ENCODE measurements around the gene EYA2. TPM values are rescaled to one million over a fixed set of nuclear protein-coding genes. Genes with fewer than 3 reads are reported as not detected.

The EYA2 gene
- total and polyA plus RNA-seq, 2 donors (not counting 3 experiments of a cell fraction or from before 2014, with no cell fraction given) = not detected

- Histone ChIP-seq H2AFZ (ENCODE audit: low read depth, low read length) (no peak overlapping the region), H3K4me1 (ENCODE audit: control insufficient read depth, extremely low read depth, insufficient read depth, low read length) (no peaks in the 10 kb centered on the region), H4K20me1 (replicated peaks; ENCODE audit: control insufficient read depth, extremely low read depth, insufficient read depth, low read length) (no peaks in the 10 kb centered on the region), H3K4me2 (ENCODE audit: insufficient read depth, low read length) (no peak overlapping the region), H3K9me3 (replicated peaks; ENCODE audit: control insufficient read depth, insufficient read depth, low read length) (no peaks in the 10 kb centered on the region), H3K36me3 (ENCODE audit: control insufficient read depth in 2 of 2, extremely low read depth in 1 of 2, insufficient read depth in 2 of 2, low read length in 2 of 2) (peaks cover 21 to 41% of the 10 kb centered on the region in 2 experiments), H3K27me3 (ENCODE audit: control insufficient read depth in 2 of 2, insufficient read depth in 2 of 2, low read length in 2 of 2) (no peaks in the 10 kb centered on the region), H3K9ac (replicated peaks; ENCODE audit: extremely low read depth, insufficient read depth, low read length) (no peak overlapping the region), H3K4me3 (replicated peaks in 1 of 3; ENCODE audit: insufficient read depth in 1 of 3, low read depth in 1 of 3, low read length in 3 of 3) (no peak overlapping the region), H3K79me2 (ENCODE audit: control insufficient read depth, insufficient read depth, low read length) (peaks cover 5% of the 10 kb centered on the region), H3K27ac (ENCODE audit: insufficient read depth, low read depth, low read length) (no peak overlapping the region), H3K9me1 (replicated peaks; ENCODE audit: control insufficient read depth, extremely low read depth, insufficient read depth, low read length) (no peaks in the 10 kb centered on the region)
- ChIA-PET POLR2A (interaction anchor here (1.7 kb wide), 1 partner anchor 9 kb away, joined by 3 read pairs; no protein-coding TSS in a partner anchor), CTCF (interaction anchor here (1.0 to 2.4 kb wide), 3 partner anchors 37 to 148 kb away, joined by 4 to 12 read pairs (median 4); no protein-coding TSS in a partner anchor)
- intact Hi-C loops (cut with micrococcal nuclease) = no loop called here
- FAIRE-seq (no peak), DNase-seq (ENCODE audit: low read depth, low spot score) (no peak)
- TF ChIP-seq GATA2 (IDR thresholded peaks at IDR 0.05; ENCODE audit: insufficient read depth, insufficient read length, low read depth, low read length) = no peak
- TF ChIP-seq MYC (IDR thresholded peaks at IDR 0.05; ENCODE audit: low read depth, low read length) = no peak
- TF ChIP-seq, protein P1, sequence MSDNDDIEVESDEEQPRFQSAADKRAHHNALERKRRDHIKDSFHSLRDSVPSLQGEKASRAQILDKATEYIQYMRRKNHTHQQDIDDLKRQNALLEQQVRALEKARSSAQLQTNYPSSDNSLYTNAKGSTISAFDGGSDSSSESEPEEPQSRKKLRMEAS (IDR thresholded peaks at IDR 0.05; ENCODE audit: insufficient read depth, insufficient read length) = no peak
- no peak for TF ChIP-seq FOS (IDR thresholded peaks at IDR 0.05; ENCODE audit: borderline replicate concordance, insufficient read depth, low read length)
- TF ChIP-seq JUN (IDR thresholded peaks at IDR 0.05; ENCODE audit: borderline replicate concordance, insufficient read depth, insufficient read length, low read depth) = no peak
- no peak for TF ChIP-seq EZH2 (IDR thresholded peaks at IDR 0.05; ENCODE audit: borderline replicate concordance, low read depth, low read length, severe bottlenecking)
- TF ChIP-seq POLR2A (IDR thresholded peaks at IDR 0.05; ENCODE audit: low read depth, low read length) = no peak
- no peak for TF ChIP-seq POLR2AphosphoS5 (IDR thresholded peaks at IDR 0.05; ENCODE audit: insufficient read depth, low read depth, low read length)
- TF ChIP-seq CTCF (IDR thresholded peaks at IDR 0.05; ENCODE audit: extremely low read depth in 1 of 2, insufficient read depth in 1 of 2, low read depth in 1 of 2, low read length in 2 of 2) = no peak
- dilution Hi-C loops (cut with MboI; ENCODE audit: extremely low pct_ligation_motif_present, low sequenced_read_pairs) = no loop called here
- BruUV-seq (replicated peaks) = no TSS peak
These were observed 341.4 kb downstream of the EYA2 start for GRCh38 chr20:47235853-47236638.

Data from endothelial cell of umbilical vein (primary cell).